Mammary epithelial cell (primary cell): ENCODE data around the gene METAP1D.

Experiments used
- CTCF ChIP-seq, 2 donors: IDR thresholded peaks in 1 of 2; conservative IDR thresholded peaks in 1 of 2; 2 replicates each; pipeline ENCODE4 v1.5.1; 2011 to 2012; ENCODE audit warnings: inconsistent platforms in 2 of 2, low read length in 2 of 2, mild to moderate bottlenecking in 2 of 2, control low read depth in 1 of 2, low read depth in 1 of 2; ENCODE audit not compliant: insufficient read depth in 1 of 2; ENCODE audit errors: extremely low read depth in 1 of 2
- EZH2 ChIP-seq: IDR thresholded peaks from 2 replicates; pipeline ENCODE4 v1.6.1; 2012; ENCODE audit warnings: low read length, inconsistent platforms, borderline replicate concordance

- TF ChIP-seq CTCF (conservative IDR thresholded peaks at IDR 0.05 in 1 of 2, IDR thresholded peaks at IDR 0.05 in 1 of 2; ENCODE audit: extremely low read depth in 1 of 2, insufficient read depth in 1 of 2, low read depth in 1 of 2, low read length in 2 of 2) (no peak), EZH2 (no peak)
These were observed 13.0 kb upstream of the METAP1D start for GRCh38 chr2:171986778-171987177.
